ENCODE results near the gene NPFF.

NPFF gene

DNA sequence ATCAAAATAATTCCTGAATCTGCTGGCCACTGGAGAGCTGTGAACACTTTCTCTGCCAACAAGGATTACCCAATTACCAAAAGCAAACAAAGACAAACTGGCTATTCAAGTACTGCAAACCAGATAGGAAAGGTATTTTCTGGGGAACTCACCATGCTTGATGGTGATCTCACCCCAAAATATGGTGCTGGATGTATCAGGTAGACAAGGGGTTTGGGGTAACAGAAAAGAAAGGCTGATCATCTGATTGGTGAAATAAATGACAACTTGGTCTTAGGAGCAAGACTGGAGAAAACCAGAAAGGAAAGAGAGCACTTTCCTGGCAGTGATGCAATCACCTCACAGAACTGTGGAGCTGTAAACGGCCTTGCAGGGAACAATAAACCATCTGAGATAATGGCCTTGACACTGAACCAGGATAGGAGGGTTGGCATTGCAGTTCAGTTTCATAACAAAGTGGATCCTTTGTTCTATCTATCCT lies 31.0 kb upstream of the NPFF start:
- no peak overlapping the region for H3K4me3 ChIP-seq (ENCODE audit: low read depth, low read length)
- TF ChIP-seq, protein P1, sequence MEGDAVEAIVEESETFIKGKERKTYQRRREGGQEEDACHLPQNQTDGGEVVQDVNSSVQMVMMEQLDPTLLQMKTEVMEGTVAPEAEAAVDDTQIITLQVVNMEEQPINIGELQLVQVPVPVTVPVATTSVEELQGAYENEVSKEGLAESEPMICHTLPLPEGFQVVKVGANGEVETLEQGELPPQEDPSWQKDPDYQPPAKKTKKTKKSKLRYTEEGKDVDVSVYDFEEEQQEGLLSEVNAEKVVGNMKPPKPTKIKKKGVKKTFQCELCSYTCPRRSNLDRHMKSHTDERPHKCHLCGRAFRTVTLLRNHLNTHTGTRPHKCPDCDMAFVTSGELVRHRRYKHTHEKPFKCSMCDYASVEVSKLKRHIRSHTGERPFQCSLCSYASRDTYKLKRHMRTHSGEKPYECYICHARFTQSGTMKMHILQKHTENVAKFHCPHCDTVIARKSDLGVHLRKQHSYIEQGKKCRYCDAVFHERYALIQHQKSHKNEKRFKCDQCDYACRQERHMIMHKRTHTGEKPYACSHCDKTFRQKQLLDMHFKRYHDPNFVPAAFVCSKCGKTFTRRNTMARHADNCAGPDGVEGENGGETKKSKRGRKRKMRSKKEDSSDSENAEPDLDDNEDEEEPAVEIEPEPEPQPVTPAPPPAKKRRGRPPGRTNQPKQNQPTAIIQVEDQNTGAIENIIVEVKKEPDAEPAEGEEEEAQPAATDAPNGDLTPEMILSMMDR (IDR thresholded peaks at IDR 0.05; ENCODE audit: low read depth, low read length) = no peak

DNA sequence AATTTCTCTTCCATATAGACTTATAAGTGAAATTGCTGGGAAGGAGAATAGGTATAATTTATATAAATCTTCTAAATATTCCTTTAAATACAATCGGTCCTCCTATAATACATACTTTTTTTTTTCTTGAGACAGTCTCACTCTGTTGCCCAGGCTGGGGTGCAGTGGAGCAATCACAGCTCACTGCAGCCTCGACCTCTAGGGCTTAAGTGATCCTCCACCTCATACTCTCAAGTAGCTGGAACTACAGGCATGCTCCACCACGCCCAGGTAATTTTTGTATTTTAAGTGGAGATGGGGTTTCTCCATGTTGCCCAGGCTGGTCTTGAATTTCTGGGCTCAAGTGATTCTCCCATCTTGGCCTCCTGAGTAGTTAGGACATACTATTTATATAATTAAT lies 29.7 kb upstream of the NPFF start:
- H3K4me3 ChIP-seq (ENCODE audit: low read depth, low read length) = no peak overlapping the region
- TF ChIP-seq, protein P1 (IDR thresholded peaks at IDR 0.05; ENCODE audit: low read depth, low read length) = no peak

DNA sequence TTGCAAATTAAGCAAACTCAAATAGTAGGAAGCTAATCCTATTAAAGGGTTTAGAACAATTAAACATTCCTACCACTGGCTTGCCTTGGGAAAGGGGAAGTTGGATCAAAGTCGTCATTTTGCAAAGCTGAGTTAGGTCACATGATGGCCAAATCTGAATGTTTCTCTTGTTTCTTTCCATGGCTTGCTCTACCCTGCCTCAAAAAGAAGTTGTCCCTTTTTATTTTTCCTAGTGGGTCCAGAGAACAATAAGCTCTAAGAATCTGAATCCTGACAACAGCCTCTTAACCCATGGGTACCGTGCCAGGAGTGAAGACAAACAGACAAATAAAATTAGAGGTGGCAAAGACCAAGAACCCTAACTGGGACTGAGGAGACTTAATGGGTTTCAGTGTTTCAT lies 26.2 kb upstream of the NPFF start:
- no peak overlapping the region for H3K4me3 ChIP-seq (ENCODE audit: low read depth, low read length)
- TF ChIP-seq, protein P1 (IDR thresholded peaks at IDR 0.05; ENCODE audit: low read depth, low read length) = no peak

DNA sequence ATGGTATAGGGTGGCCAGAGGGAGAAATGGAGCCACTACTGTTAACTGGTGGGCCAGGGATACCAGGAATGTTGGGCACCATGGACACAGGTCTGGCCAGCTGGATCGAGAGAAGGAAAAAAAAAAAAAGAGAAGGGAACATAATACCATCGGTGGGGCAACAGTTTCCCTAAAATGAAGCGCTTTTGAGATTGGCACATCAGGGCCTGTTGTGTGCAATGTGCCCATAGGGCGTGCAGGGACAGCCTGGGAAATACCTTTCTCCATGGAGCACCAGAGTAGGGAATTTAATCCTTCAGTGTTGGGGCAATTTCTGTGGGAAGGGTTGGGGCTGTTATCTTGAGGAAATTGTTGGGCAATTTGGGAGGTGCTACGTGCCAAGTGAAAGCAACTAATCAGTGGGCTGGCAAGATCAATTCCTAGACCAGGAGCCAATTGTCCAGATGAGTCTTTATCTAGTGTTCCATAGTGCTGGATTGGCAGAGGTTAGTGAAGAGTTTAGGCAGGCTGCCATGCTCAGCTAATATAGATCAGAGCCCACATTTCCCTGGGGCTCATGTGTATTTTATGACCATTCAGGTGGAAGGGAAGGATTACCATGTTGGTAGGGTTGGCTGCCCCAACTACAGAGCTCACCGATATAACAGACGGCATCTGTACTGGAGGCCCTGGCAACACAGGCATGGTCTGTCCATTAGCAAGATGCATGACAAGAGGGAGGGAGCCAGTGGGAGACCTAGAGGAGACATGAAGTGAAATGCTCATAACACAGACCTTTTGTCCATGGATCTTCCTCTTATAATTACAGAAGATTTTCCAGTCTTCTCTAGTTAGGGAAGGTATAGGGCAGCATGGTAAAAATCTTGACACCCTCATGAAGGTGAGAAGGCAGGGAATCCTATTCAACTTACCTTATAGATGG lies 25.5 kb upstream of the NPFF start:
- H3K4me3 ChIP-seq (ENCODE audit: low read depth, low read length) = no peak overlapping the region
- TF ChIP-seq, protein P1 (IDR thresholded peaks at IDR 0.05; ENCODE audit: low read depth, low read length) = no peak

DNA sequence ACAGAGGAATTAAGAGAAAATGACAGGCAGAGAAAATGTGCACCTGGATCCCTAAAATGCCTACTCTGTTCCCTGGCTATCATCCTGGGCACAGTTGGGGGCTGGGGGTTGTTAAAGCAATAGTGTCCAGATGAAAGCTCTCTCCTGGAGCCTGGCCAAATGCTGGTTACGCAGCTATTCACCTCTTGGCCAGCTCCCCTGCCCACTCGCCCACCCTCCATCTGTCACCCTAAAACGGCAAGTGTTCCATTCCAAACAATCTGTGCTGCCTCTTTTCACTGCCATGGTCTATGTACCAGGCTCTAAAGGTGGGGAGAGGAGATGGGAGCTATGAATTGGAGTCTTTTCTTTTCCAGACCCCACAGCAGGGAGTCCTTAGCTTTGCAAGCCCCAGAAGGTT lies 24.7 kb upstream of the NPFF start:
- TF ChIP-seq, protein P1 (IDR thresholded peaks at IDR 0.05; ENCODE audit: low read depth, low read length) = no peak
- H3K4me3 ChIP-seq (ENCODE audit: low read depth, low read length) = no peak overlapping the region

DNA sequence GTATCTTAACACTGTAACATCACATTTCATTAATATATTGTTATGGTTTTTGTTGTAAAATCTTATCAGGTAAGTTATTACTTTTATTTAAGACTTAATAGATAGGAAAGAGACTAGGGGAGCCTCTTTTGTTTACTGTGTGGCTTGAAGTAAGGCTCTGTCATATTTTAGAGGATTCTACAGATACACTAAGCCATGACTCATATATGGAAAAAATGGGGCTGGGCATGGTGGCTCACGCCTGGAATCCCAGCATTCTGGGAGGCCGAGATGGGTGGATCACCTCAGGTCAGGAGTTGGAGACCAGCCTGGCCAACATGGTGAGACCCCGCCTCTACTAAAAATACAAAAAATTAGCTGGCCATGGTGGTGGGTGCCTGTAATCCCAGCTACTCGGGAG lies 23.6 kb upstream of the NPFF start:
- no peak overlapping the region for H3K4me3 ChIP-seq (ENCODE audit: low read depth, low read length)
- TF ChIP-seq, protein P1 (IDR thresholded peaks at IDR 0.05; ENCODE audit: low read depth, low read length) = no peak

DNA sequence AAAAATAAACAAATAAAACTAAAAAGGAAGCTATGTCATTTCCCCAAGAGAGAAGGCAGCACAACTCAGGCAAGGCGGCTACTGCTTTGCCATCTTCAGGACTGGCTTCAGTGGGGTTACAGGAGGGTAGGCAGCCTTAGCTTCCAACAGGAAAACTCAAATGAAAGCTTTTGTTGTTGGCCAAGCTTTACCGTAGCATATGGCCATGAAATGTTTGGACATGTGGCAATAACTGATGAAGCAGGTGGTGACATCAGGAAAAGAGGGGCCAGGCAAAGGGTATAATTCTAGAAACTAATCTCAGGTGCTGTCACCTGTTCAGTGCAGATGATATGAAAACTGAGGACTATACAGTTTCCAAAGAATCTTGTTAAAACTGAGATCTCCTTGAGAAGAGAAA lies 22.8 kb upstream of the NPFF start:
- TF ChIP-seq, protein P1 (IDR thresholded peaks at IDR 0.05; ENCODE audit: low read depth, low read length) = no peak

More for the DNA sequence above, 22.8 kb upstream of the NPFF start:
- H3K4me3 ChIP-seq (ENCODE audit: low read depth, low read length) = no peak overlapping the region

All from WI38 (cell line).